Trophoblast cell (in vitro differentiated cells and primary cell): ENCODE measurements around the gene ZNF341.

Experiments used
- DNase-seq, 2 donors: peaks; one replicate each; pipeline ENCODE4 v3.0.0-alpha.2; 2016
- H2AFZ ChIP-seq: 2 replicates; pipeline ENCODE4 v1.6.1; 2013; ENCODE audit warnings: low read length, moderate library complexity, mild to moderate bottlenecking; ENCODE audit not compliant: insufficient read depth, poor library complexity
- H2AK5ac ChIP-seq: 2 replicates; pipeline ENCODE4 v1.6.1; 2013; ENCODE audit warnings: mild to moderate bottlenecking, low read length
- H2BK120ac ChIP-seq: 2 replicates; pipeline ENCODE4 v1.6.1; 2013; ENCODE audit warnings: low read length, mild to moderate bottlenecking, moderate library complexity; ENCODE audit not compliant: insufficient read depth, poor library complexity
- H2BK12ac ChIP-seq: 2 replicates; pipeline ENCODE4 v1.6.1; 2013; ENCODE audit warnings: mild to moderate bottlenecking, low read length, moderate library complexity
- H2BK5ac ChIP-seq: 2 replicates; pipeline ENCODE4 v1.6.1; 2013; ENCODE audit warnings: low read length, low read depth, moderate library complexity, mild to moderate bottlenecking; ENCODE audit not compliant: poor library complexity
- H3K14ac ChIP-seq: 2 replicates; pipeline ENCODE4 v1.6.1; 2013; ENCODE audit warnings: mild to moderate bottlenecking, low read length
- H3K18ac ChIP-seq: 2 replicates; pipeline ENCODE4 v1.6.1; 2013; ENCODE audit warnings: mild to moderate bottlenecking, low read length
- H3K23ac ChIP-seq: 2 replicates; pipeline ENCODE4 v1.6.1; 2013; ENCODE audit warnings: low read length
- H3K27ac ChIP-seq: 2 replicates; pipeline ENCODE4 v1.5.1; 2013; ENCODE audit warnings: low read depth, mild to moderate bottlenecking, inconsistent platforms, low read length, moderate library complexity
- H3K27me3 ChIP-seq: 2 replicates; pipeline ENCODE4 v1.6.1; 2013; ENCODE audit warnings: inconsistent platforms, mild to moderate bottlenecking, low read length, moderate library complexity; ENCODE audit not compliant: insufficient read depth
- H3K36me3 ChIP-seq, 2 experiments: 1 replicate in 1 of 2; 2 replicates in 1 of 2; pipeline ENCODE4 v1.6.1; 2013; ENCODE audit warnings: low read length in 2 of 2, mild to moderate bottlenecking in 2 of 2, moderate library complexity in 1 of 2; ENCODE audit not compliant: insufficient read depth in 2 of 2, control insufficient read depth in 1 of 2
- H3K4ac ChIP-seq: 2 replicates; pipeline ENCODE4 v1.6.1; 2013; ENCODE audit warnings: low read depth, mild to moderate bottlenecking, low read length, moderate library complexity
- H3K4me1 ChIP-seq, 2 experiments: 1 replicate in 1 of 2; 2 replicates in 1 of 2; pipeline ENCODE4 v1.6.1; 2013; ENCODE audit warnings: low read length in 2 of 2, mild to moderate bottlenecking in 2 of 2, moderate library complexity in 1 of 2; ENCODE audit not compliant: insufficient read depth in 2 of 2, control insufficient read depth in 1 of 2
- H3K4me2 ChIP-seq: 2 replicates; pipeline ENCODE4 v1.6.1; 2013; ENCODE audit warnings: inconsistent platforms, mild to moderate bottlenecking, low read length, moderate library complexity
- H3K4me3 ChIP-seq: 2 replicates; pipeline ENCODE4 v1.5.1; 2013; ENCODE audit warnings: mild to moderate bottlenecking, low read depth, low read length, inconsistent platforms
- H3K79me1 ChIP-seq: one replicate; pipeline ENCODE4 v1.6.1; 2013; ENCODE audit warnings: low read length
- H3K79me2 ChIP-seq: 2 replicates; pipeline ENCODE4 v1.6.1; 2013; ENCODE audit warnings: low read length, mild to moderate bottlenecking; ENCODE audit not compliant: control insufficient read depth, insufficient read depth, poor library complexity
- H3K9ac ChIP-seq: 2 replicates; pipeline ENCODE4 v1.6.1; 2013; ENCODE audit warnings: mild to moderate bottlenecking, low read length
- H3K9me3 ChIP-seq: 2 replicates; pipeline ENCODE4 v1.6.1; 2013; ENCODE audit warnings: low read depth, mild to moderate bottlenecking, control low read depth, inconsistent platforms, low read length; ENCODE audit not compliant: insufficient read depth
- H4K12ac ChIP-seq: 2 replicates; pipeline ENCODE4 v1.6.1; 2013; ENCODE audit warnings: low read depth, mild to moderate bottlenecking, low read length, moderate library complexity
- H4K8ac ChIP-seq: 2 replicates; pipeline ENCODE4 v1.6.1; 2013; ENCODE audit warnings: low read depth, mild to moderate bottlenecking, low read length, moderate library complexity
- H4K91ac ChIP-seq: one replicate; pipeline ENCODE4 v1.6.1; 2013; ENCODE audit warnings: low read depth, mild to moderate bottlenecking, low read length, moderate library complexity
- WGBS: extraction: QIAGEN DNeasy Blood & Tissue Kit; methylation state at CpG from one replicate; pipeline ENCODE4 v1.1.7; 2013; ENCODE audit warnings: missing lambda C conversion rate; ENCODE audit not compliant: insufficient read length, insufficient coverage; ENCODE audit errors: extremely low coverage; 5-methylcytosine and 5-hydroxymethylcytosine counted together

ZNF341 gene

GRCh38 chr20:33816191-33816590 is 84.4 kb downstream of the ZNF341 start:
- H4K8ac ChIP-seq, result no peak overlapping the region

GRCh38 chr20:33817411-33817810 is 85.6 kb downstream of the ZNF341 start:
- Histone ChIP-seq H2BK5ac (no peak overlapping the region), H3K27me3 (no peaks in the 10 kb centered on the region), H2AK5ac (no peak overlapping the region), H3K79me1 (no peaks in the 10 kb centered on the region), H3K9me3 (no peaks in the 10 kb centered on the region), H3K23ac (no peak overlapping the region), H4K8ac (no peak overlapping the region), H3K4me2 (no peak overlapping the region), H3K14ac (no peak overlapping the region), H3K4me3 (no peak overlapping the region), H3K79me2 (peaks cover 12% of the 10 kb centered on the region), H4K12ac (no peak overlapping the region), H2BK12ac (no peak overlapping the region), H3K27ac (no peak overlapping the region), H4K91ac (no peak overlapping the region), H2BK120ac (no peak overlapping the region), H3K9ac (no peak overlapping the region), H3K4ac (no peak overlapping the region), H3K4me1 (peaks cover 0 to 5% of the 10 kb centered on the region in 2 experiments), H2AFZ (no peak overlapping the region), H3K36me3 (peaks cover 0 to 4% of the 10 kb centered on the region in 2 experiments), H3K18ac (no peak overlapping the region)
- no CpG with 5 or more reads among the region's 5 CpGs for WGBS
- no peak for DNase-seq

More at GRCh38 chr20:33816191-33816590, 84.4 kb downstream of the ZNF341 start:
- Histone ChIP-seq H3K79me1 (peaks cover 10% of the 10 kb centered on the region), H4K91ac (no peak overlapping the region), H2BK12ac (no peak overlapping the region), H3K4me3 (no peak overlapping the region), H3K36me3 (peaks cover 0 to 4% of the 10 kb centered on the region in 2 experiments), H3K79me2 (peaks cover 23% of the 10 kb centered on the region), H2BK5ac (no peak overlapping the region), H2AK5ac (no peak overlapping the region), H3K14ac (no peak overlapping the region), H3K4me1 (peaks cover 0 to 8% of the 10 kb centered on the region in 2 experiments), H4K12ac (no peak overlapping the region), H2AFZ (no peak overlapping the region), H3K4ac (no peak overlapping the region), H3K27me3 (no peaks in the 10 kb centered on the region), H3K27ac (no peak overlapping the region), H3K9ac (no peak overlapping the region), H3K9me3 (no peaks in the 10 kb centered on the region), H3K18ac (no peak overlapping the region), H3K23ac (no peak overlapping the region), H3K4me2 (no peak overlapping the region), H2BK120ac (no peak overlapping the region)
- no CpG with 5 or more reads among the region's 1 CpG for WGBS
- no peak for DNase-seq

GRCh38 chr20:33819456-33819855 is 87.7 kb downstream of the ZNF341 start:
- no CpG with 5 or more reads among the region's 1 CpG for WGBS
- Histone ChIP-seq H3K4me1 (no peaks in the 10 kb centered on the region), H3K27ac (no peak overlapping the region), H3K79me2 (peaks cover 3% of the 10 kb centered on the region), H3K14ac (no peak overlapping the region), H4K12ac (no peak overlapping the region), H3K23ac (no peak overlapping the region), H2AK5ac (no peak overlapping the region), H2BK5ac (no peak overlapping the region), H3K4me2 (no peak overlapping the region), H2BK12ac (no peak overlapping the region), H3K4ac (peak overlapping the region; percentile 27), H4K8ac (no peak overlapping the region), H3K4me3 (no peak overlapping the region), H4K91ac (no peak overlapping the region), H2AFZ (no peak overlapping the region), H3K18ac (no peak overlapping the region), H3K9me3 (no peaks in the 10 kb centered on the region), H3K79me1 (no peaks in the 10 kb centered on the region), H3K27me3 (no peaks in the 10 kb centered on the region), H3K36me3 (peaks cover 2 to 5% of the 10 kb centered on the region in 2 experiments), H3K9ac (no peak overlapping the region), H2BK120ac (no peak overlapping the region)
- DNase-seq, result no peak

- no peak overlapping the region for H2BK5ac ChIP-seq
- H3K9ac ChIP-seq, result no peak overlapping the region
- H3K4me3 ChIP-seq, result no peak overlapping the region
- H4K12ac ChIP-seq, result no peak overlapping the region
- no peak for DNase-seq
- H3K14ac ChIP-seq, result no peak overlapping the region
- H3K18ac ChIP-seq, result no peak overlapping the region
- peaks cover 0 to 2% of the 10 kb centered on the region in 2 experiments for H3K4me1 ChIP-seq
- H3K79me1 ChIP-seq, result no peaks in the 10 kb centered on the region
- no peak overlapping the region for H3K4ac ChIP-seq
- no peak overlapping the region for H4K8ac ChIP-seq
- H3K9me3 ChIP-seq, result no peaks in the 10 kb centered on the region
- H2AK5ac ChIP-seq, result no peak overlapping the region
- no peak overlapping the region for H3K27ac ChIP-seq
- H3K36me3 ChIP-seq, result peaks cover 2 to 3% of the 10 kb centered on the region in 2 experiments
- no peaks in the 10 kb centered on the region for H3K27me3 ChIP-seq
- H2BK12ac ChIP-seq, result no peak overlapping the region
- no peak overlapping the region for H3K4me2 ChIP-seq
- 100% methylated on average over 1 of the region's 1 CpG for WGBS
- no peak overlapping the region for H2BK120ac ChIP-seq
- H2AFZ ChIP-seq, result no peak overlapping the region
- no peaks in the 10 kb centered on the region for H3K79me2 ChIP-seq
- H4K91ac ChIP-seq, result no peak overlapping the region
- no peak overlapping the region for H3K23ac ChIP-seq
Observed at GRCh38 chr20:33820362-33820761, 88.6 kb downstream of the ZNF341 start.
